ENCODE results near the gene SMAD7.

SMAD7 gene

GRCh38 chr18:48942554-48943261 is 8.1 kb downstream of the SMAD7 start:
- Histone ChIP-seq H3K9me3 (ENCODE audit: severe bottlenecking) (no peaks in the 10 kb centered on the region), H3K27ac (no peak overlapping the region), H3K4me3 (ENCODE audit: low read depth, low read length) (no peak overlapping the region), H3K36me3 (peaks cover 90% of the 10 kb centered on the region), H3K27me3 (ENCODE audit: insufficient read depth, low read depth, severe bottlenecking) (no peaks in the 10 kb centered on the region)
- DNase-seq = no peak
- no peak for TF ChIP-seq CTCF (IDR thresholded peaks at IDR 0.05; ENCODE audit: low read depth, low read length)

GRCh38 chr18:48942086-48942485 is 8.7 kb downstream of the SMAD7 start:
- no peak overlapping the region for H3K27ac ChIP-seq

GRCh38 chr18:48941672-48942071 is 9.1 kb downstream of the SMAD7 start:
- DNase-seq = no peak
- Histone ChIP-seq H3K27me3 (ENCODE audit: insufficient read depth, low read depth, severe bottlenecking) (no peaks in the 10 kb centered on the region), H3K27ac (no peak overlapping the region), H3K36me3 (peaks cover 89% of the 10 kb centered on the region), H3K4me3 (ENCODE audit: low read depth, low read length) (no peak overlapping the region), H3K9me3 (ENCODE audit: severe bottlenecking) (no peaks in the 10 kb centered on the region)
- no peak for TF ChIP-seq CTCF (IDR thresholded peaks at IDR 0.05; ENCODE audit: low read depth, low read length)

More at GRCh38 chr18:48942086-48942485, 8.7 kb downstream of the SMAD7 start:
- DNase-seq = no peak
- Histone ChIP-seq H3K9me3 (ENCODE audit: severe bottlenecking) (no peaks in the 10 kb centered on the region), H3K36me3 (peaks cover 89% of the 10 kb centered on the region), H3K27me3 (ENCODE audit: insufficient read depth, low read depth, severe bottlenecking) (no peaks in the 10 kb centered on the region), H3K4me3 (ENCODE audit: low read depth, low read length) (no peak overlapping the region)
- TF ChIP-seq CTCF (IDR thresholded peaks at IDR 0.05; ENCODE audit: low read depth, low read length) = no peak

GRCh38 chr18:48940854-48941611 is 9.7 kb downstream of the SMAD7 start:
- no peak for TF ChIP-seq CTCF (IDR thresholded peaks at IDR 0.05; ENCODE audit: low read depth, low read length)
- H3K4me3 ChIP-seq (ENCODE audit: low read depth, low read length) = no peak overlapping the region
- DNase-seq = no peak
- H3K27me3 ChIP-seq (ENCODE audit: insufficient read depth, low read depth, severe bottlenecking) = no peaks in the 10 kb centered on the region
- no peak overlapping the region for H3K27ac ChIP-seq
- no peaks in the 10 kb centered on the region for H3K9me3 ChIP-seq (ENCODE audit: severe bottlenecking)
- peaks cover 88% of the 10 kb centered on the region for H3K36me3 ChIP-seq

GRCh38 chr18:48939205-48940097 is 11.3 kb downstream of the SMAD7 start:
- DNase-seq = no peak
- Histone ChIP-seq H3K27ac (no peak overlapping the region), H3K4me3 (ENCODE audit: low read depth, low read length) (no peak overlapping the region), H3K27me3 (ENCODE audit: insufficient read depth, low read depth, severe bottlenecking) (no peaks in the 10 kb centered on the region), H3K36me3 (peaks cover 81% of the 10 kb centered on the region), H3K9me3 (ENCODE audit: severe bottlenecking) (no peaks in the 10 kb centered on the region)
- no peak for TF ChIP-seq CTCF (IDR thresholded peaks at IDR 0.05; ENCODE audit: low read depth, low read length)

All from WERI-Rb-1 (cell line).